HepG2 (cell line): Measurements from ENCODE around the gene C4orf17. TPM values are rescaled to one million over a fixed set of nuclear protein-coding genes. Genes with fewer than 3 reads are reported as not detected.

Experiments
- ATM ChIP-seq: fragments of 450-650 bp; IDR thresholded peaks from 2 replicates; pipeline ENCODE4 v1.7.1; 2017; ENCODE audit warnings: mild to moderate bottlenecking, borderline replicate concordance
- CTCF ChIP-seq: sonication (generic); formaldehyde crosslinking; IDR thresholded peaks from 2 replicates; pipeline ENCODE4 v1.5.0; 2020; ENCODE audit warnings: mild to moderate bottlenecking, missing genetic modification reagents, moderate library complexity
- GABPB1 ChIP-seq: IDR thresholded peaks from 2 replicates; pipeline ENCODE4 v1.6.1; 2016; ENCODE audit warnings: mild to moderate bottlenecking, missing genetic modification reagents, moderate library complexity, missing compliant biosample characterization
- HOXD1 ChIP-seq: sonication (generic); formaldehyde crosslinking; IDR thresholded peaks from 2 replicates; pipeline ENCODE4 v1.5.0; 2020; ENCODE audit warnings: missing genetic modification reagents
- KLF6 ChIP-seq: IDR thresholded peaks from 2 replicates; pipeline ENCODE4 v1.8.0; 2016; ENCODE audit warnings: missing biosample characterization, missing genetic modification reagents
- RXRB ChIP-seq: IDR thresholded peaks from 2 replicates; pipeline ENCODE4 v1.6.1; 2016; ENCODE audit warnings: borderline replicate concordance, missing genetic modification reagents, missing compliant biosample characterization
- THAP11 ChIP-seq: IDR thresholded peaks from 2 replicates; pipeline ENCODE4 v1.6.1; 2016; ENCODE audit warnings: missing biosample characterization, missing genetic modification reagents
- ZBTB39 ChIP-seq: sonication (generic); formaldehyde crosslinking; IDR thresholded peaks from 2 replicates; pipeline ENCODE4 v1.5.0; 2020; ENCODE audit warnings: missing genetic modification reagents
- polyA plus RNA-seq, 8 experiments: library from polyadenylated mRNA; depleted of rRNA in 3 of 8; stranded (reverse) in 7 of 8; unstranded in 1 of 8; fragments of >200 nt; fragmentation: Illumina TruSeq in 4 of 8; extraction: Trizol in 4 of 8; gene quantifications; 2 replicates each; pipeline versions ENCODE4 v1.2.1 to v1.2.3, GENCODE V29; 2011 to 2016; ENCODE audit warnings: low read depth in 4 of 8, missing spikeins in 1 of 8, mixed read lengths in 1 of 8; ENCODE audit not compliant: insufficient read depth in 1 of 8
- total RNA-seq, 5 experiments: library from RNA; depleted of rRNA; stranded (reverse); fragments of >200 nt; fragmentation: Illumina TruSeq; extraction: Trizol; gene quantifications; 2 replicates each; pipeline ENCODE4 v1.2.3, GENCODE V29; 2016; ENCODE audit warnings: low read depth in 1 of 5
- TF ChIP-seq, protein P1 (sequence below): IDR thresholded peaks from 2 replicates; pipeline ENCODE4 v1.6.1; 2018; ENCODE audit warnings: missing genetic modification reagents

Gene C4orf17
- total and polyA plus RNA-seq, 2 of the 13 experiments (the other 11 are each of a cell fraction or from before 2014, with no cell fraction given), result not detected

DNA sequence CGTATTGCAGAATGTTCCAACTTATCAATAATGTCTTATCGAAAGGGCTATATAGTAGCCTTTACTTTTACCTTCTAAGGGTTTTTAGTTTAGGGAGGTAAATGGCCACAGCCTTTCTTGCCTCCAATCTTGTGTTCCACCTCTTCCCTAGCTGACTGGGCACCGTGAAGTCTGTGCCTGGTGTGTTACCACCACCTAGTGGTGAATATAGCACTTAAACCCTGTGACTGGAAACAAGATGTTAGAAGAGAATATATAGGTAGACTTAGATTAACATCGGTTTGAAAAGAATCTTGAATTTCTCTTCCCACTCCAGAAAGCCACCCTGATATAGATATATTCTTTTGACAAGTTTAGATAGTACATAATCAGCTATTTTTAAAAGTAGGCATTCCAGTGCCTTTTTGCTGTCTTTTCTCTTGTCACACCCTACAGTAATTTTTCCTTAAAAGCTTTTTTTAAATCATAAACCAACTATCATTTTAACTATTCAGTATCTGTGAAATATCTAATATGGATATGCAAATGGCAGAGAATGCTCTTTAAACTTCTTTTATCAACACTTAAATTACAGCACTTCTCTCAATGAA is 47.9 kb upstream of the C4orf17 start (continued):
- TF ChIP-seq RXRB (CRISPR knock-in tag), result peak; percentile 16; the same call in 1 of the 2 replicates
- no peak for TF ChIP-seq ATM
- no peak for TF ChIP-seq ZBTB39 (CRISPR knock-in tag)
- no peak for TF ChIP-seq HOXD1 (CRISPR knock-in tag)
- 0 out of 2 replicates have a peak, but pooled peaks have one; percentile 29 for TF ChIP-seq KLF6 (CRISPR knock-in tag)
- peak; percentile 88 for TF ChIP-seq CTCF (CRISPR knock-in tag)
- TF ChIP-seq GABPB1 (CRISPR knock-in tag), result no peak
- TF ChIP-seq THAP11 (CRISPR knock-in tag), result 0 out of 2 replicates have a peak, but pooled peaks have one; percentile 36
- TF ChIP-seq, protein P1, sequence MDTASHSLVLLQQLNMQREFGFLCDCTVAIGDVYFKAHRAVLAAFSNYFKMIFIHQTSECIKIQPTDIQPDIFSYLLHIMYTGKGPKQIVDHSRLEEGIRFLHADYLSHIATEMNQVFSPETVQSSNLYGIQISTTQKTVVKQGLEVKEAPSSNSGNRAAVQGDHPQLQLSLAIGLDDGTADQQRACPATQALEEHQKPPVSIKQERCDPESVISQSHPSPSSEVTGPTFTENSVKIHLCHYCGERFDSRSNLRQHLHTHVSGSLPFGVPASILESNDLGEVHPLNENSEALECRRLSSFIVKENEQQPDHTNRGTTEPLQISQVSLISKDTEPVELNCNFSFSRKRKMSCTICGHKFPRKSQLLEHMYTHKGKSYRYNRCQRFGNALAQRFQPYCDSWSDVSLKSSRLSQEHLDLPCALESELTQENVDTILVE (CRISPR knock-in tag), result 0 out of 2 replicates have a peak, but pooled peaks have one; percentile 28
